ENCODE measurements around the gene SCAMP4.

DNA sequence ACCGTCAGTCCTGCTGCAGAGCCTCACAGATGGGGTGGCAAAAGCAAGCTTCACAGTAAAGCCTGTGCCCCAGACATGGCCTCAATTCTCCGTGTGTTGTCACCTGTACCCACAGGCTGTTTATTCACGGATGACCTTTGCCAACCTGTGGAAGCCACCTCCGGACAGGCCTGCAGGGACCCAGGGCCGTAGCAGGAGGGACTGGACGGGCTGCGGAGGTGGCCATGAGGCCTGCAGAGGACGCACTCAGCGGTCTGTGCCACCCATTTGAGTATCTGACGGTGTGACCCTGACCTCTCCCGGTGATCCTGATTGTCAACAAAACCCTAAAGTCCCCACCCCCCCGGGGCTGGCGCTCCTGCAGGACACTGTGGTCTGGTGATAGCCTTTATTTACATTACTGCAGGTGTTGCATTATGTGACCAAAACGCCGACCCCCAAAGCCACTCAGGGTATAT lies 34.0 kb upstream of the SCAMP4 start:
- TF ChIP-seq, protein P1, sequence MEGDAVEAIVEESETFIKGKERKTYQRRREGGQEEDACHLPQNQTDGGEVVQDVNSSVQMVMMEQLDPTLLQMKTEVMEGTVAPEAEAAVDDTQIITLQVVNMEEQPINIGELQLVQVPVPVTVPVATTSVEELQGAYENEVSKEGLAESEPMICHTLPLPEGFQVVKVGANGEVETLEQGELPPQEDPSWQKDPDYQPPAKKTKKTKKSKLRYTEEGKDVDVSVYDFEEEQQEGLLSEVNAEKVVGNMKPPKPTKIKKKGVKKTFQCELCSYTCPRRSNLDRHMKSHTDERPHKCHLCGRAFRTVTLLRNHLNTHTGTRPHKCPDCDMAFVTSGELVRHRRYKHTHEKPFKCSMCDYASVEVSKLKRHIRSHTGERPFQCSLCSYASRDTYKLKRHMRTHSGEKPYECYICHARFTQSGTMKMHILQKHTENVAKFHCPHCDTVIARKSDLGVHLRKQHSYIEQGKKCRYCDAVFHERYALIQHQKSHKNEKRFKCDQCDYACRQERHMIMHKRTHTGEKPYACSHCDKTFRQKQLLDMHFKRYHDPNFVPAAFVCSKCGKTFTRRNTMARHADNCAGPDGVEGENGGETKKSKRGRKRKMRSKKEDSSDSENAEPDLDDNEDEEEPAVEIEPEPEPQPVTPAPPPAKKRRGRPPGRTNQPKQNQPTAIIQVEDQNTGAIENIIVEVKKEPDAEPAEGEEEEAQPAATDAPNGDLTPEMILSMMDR (IDR thresholded peaks at IDR 0.05; ENCODE audit: low read length), result no peak
- no peak for TF ChIP-seq EZH2 (IDR thresholded peaks at IDR 0.05; ENCODE audit: borderline replicate concordance, low read length)

All from OCI-LY1 (cell line).